ENCODE results near the gene FRMD8. TPM values are rescaled to one million over a fixed set of nuclear protein-coding genes. Genes with fewer than 3 reads are reported as not detected.

Gene FRMD8
- total and polyA plus RNA-seq, 9 of the 15 experiments (the other 6 are each of a cell fraction or from before 2014, with no cell fraction given), result 4.5 to 54.5 (median 15.8) TPM

DNA sequence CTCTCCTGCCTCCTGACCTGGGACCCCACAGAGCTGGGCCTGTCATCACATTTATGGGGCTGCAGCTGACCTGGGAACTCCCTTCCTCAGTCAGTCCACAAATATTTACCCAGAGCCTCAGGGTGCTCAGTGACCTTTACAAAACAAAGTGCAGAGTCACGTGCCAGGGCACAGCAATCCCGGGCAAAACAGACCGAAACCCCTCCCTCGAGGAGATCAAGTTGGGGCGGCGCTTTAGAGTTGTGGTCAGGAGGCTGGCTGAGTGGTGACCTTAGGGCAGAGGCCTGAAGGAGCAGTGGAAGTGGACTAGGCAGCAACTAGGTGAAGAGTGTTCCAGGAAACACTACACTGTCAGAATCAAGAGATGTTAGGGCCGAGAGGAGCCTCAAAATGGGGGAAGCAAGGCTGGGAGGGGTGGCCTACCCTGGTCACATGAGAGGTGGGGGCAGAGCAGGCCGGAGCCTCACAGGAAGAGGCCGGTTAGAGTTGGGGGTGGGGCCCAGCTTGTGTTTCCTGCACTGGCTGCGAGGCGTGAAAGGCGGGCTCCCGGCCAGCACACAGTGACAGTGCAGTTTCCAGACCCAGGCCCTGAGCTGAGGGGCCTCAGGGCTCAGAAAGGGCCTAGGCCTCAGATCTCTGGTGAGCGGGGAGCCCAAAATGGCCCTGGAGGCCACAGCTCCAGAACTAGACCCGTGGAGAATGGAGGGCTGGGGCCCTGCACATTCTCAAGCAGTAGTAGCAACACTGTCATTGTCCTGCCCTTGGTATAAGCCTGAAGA is 32.4 kb downstream of the FRMD8 start (continued):
- TF ChIP-seq, protein P1, sequence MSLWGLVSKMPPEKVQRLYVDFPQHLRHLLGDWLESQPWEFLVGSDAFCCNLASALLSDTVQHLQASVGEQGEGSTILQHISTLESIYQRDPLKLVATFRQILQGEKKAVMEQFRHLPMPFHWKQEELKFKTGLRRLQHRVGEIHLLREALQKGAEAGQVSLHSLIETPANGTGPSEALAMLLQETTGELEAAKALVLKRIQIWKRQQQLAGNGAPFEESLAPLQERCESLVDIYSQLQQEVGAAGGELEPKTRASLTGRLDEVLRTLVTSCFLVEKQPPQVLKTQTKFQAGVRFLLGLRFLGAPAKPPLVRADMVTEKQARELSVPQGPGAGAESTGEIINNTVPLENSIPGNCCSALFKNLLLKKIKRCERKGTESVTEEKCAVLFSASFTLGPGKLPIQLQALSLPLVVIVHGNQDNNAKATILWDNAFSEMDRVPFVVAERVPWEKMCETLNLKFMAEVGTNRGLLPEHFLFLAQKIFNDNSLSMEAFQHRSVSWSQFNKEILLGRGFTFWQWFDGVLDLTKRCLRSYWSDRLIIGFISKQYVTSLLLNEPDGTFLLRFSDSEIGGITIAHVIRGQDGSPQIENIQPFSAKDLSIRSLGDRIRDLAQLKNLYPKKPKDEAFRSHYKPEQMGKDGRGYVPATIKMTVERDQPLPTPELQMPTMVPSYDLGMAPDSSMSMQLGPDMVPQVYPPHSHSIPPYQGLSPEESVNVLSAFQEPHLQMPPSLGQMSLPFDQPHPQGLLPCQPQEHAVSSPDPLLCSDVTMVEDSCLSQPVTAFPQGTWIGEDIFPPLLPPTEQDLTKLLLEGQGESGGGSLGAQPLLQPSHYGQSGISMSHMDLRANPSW (CRISPR knock-in tag; IDR thresholded peaks at IDR 0.05), result no peak
- TF ChIP-seq, protein P2, sequence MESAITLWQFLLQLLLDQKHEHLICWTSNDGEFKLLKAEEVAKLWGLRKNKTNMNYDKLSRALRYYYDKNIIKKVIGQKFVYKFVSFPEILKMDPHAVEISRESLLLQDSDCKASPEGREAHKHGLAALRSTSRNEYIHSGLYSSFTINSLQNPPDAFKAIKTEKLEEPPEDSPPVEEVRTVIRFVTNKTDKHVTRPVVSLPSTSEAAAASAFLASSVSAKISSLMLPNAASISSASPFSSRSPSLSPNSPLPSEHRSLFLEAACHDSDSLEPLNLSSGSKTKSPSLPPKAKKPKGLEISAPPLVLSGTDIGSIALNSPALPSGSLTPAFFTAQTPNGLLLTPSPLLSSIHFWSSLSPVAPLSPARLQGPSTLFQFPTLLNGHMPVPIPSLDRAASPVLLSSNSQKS (CRISPR knock-in tag; IDR thresholded peaks at IDR 0.05), result no peak
- TF ChIP-seq, protein P3, sequence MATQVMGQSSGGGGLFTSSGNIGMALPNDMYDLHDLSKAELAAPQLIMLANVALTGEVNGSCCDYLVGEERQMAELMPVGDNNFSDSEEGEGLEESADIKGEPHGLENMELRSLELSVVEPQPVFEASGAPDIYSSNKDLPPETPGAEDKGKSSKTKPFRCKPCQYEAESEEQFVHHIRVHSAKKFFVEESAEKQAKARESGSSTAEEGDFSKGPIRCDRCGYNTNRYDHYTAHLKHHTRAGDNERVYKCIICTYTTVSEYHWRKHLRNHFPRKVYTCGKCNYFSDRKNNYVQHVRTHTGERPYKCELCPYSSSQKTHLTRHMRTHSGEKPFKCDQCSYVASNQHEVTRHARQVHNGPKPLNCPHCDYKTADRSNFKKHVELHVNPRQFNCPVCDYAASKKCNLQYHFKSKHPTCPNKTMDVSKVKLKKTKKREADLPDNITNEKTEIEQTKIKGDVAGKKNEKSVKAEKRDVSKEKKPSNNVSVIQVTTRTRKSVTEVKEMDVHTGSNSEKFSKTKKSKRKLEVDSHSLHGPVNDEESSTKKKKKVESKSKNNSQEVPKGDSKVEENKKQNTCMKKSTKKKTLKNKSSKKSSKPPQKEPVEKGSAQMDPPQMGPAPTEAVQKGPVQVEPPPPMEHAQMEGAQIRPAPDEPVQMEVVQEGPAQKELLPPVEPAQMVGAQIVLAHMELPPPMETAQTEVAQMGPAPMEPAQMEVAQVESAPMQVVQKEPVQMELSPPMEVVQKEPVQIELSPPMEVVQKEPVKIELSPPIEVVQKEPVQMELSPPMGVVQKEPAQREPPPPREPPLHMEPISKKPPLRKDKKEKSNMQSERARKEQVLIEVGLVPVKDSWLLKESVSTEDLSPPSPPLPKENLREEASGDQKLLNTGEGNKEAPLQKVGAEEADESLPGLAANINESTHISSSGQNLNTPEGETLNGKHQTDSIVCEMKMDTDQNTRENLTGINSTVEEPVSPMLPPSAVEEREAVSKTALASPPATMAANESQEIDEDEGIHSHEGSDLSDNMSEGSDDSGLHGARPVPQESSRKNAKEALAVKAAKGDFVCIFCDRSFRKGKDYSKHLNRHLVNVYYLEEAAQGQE (IDR thresholded peaks at IDR 0.05; ENCODE audit: borderline replicate concordance), result peak; percentile 94
- TF ChIP-seq, protein P3 (CRISPR knock-in tag; IDR thresholded peaks at IDR 0.05; ENCODE audit: low read depth), result peak; percentile 30; the same call in 1 of the 2 replicates
- no peak; the same call in 1 of the 2 replicates for TF ChIP-seq ZNF143 (CRISPR knock-in tag; IDR thresholded peaks at IDR 0.05)
- TF ChIP-seq CREBBP (IDR thresholded peaks at IDR 0.05; ENCODE audit: low read depth, low read length), result no peak
- TF ChIP-seq, protein P4, sequence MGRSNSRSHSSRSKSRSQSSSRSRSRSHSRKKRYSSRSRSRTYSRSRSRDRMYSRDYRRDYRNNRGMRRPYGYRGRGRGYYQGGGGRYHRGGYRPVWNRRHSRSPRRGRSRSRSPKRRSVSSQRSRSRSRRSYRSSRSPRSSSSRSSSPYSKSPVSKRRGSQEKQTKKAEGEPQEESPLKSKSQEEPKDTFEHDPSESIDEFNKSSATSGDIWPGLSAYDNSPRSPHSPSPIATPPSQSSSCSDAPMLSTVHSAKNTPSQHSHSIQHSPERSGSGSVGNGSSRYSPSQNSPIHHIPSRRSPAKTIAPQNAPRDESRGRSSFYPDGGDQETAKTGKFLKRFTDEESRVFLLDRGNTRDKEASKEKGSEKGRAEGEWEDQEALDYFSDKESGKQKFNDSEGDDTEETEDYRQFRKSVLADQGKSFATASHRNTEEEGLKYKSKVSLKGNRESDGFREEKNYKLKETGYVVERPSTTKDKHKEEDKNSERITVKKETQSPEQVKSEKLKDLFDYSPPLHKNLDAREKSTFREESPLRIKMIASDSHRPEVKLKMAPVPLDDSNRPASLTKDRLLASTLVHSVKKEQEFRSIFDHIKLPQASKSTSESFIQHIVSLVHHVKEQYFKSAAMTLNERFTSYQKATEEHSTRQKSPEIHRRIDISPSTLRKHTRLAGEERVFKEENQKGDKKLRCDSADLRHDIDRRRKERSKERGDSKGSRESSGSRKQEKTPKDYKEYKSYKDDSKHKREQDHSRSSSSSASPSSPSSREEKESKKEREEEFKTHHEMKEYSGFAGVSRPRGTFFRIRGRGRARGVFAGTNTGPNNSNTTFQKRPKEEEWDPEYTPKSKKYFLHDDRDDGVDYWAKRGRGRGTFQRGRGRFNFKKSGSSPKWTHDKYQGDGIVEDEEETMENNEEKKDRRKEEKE (IDR thresholded peaks at IDR 0.05; ENCODE audit: borderline replicate concordance in 1 of 2, control insufficient read depth in 1 of 2, low read depth in 2 of 2, low read length in 1 of 2), result no peak
- TF ChIP-seq NFATC3 (IDR thresholded peaks at IDR 0.05), result no peak
- TF ChIP-seq RBBP5 (IDR thresholded peaks at IDR 0.05; ENCODE audit: borderline replicate concordance, insufficient read depth, low read length, poor library complexity, severe bottlenecking), result peak; percentile 72
- TF ChIP-seq MAFF (IDR thresholded peaks at IDR 0.05; ENCODE audit: low read length), result peak; percentile 81
- peak; percentile 72; the same call in 1 of the 2 replicates for TF ChIP-seq FOXK1 (CRISPR knock-in tag; IDR thresholded peaks at IDR 0.05; ENCODE audit: borderline replicate concordance)

Data from K562 (cell line).